ENCODE data around the gene FCRLB.
"Not testable (repeated sequence)": the region's sequence is repeated elsewhere in the genome, so short reads cannot be mapped to it uniquely, and the experiment has no call there.

Gene FCRLB, protein sequence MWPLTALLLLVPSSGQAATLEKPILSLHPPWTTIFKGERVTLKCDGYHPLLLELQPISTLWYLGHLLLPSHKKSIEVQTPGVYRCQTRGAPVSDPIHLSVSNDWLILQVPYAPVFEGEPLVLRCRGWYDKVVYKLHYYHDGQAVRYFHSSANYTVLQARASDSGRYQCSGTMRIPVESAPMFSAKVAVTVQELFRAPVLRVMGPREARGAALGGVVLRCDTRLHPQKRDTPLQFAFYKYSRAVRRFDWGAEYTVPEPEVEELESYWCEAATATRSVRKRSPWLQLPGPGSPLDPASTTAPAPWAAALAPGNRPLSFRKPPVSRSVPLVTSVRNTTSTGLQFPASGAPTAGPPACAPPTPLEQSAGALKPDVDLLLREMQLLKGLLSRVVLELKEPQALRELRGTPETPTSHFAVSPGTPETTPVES

GRCh38 chr1:161720956-161721737 is at the start of gene FCRLB:
TSS of gene FCRLB (plus strand) at chr1:161721544. CDS start at chr1:161722673, 1,129 bp downstream.
- no peak within 1 kb of the TSS for H3K4me3 ChIP-seq
- no peak within 1 kb of the TSS for H3K27ac ChIP-seq
- no peak for DNase-seq (ENCODE audit: low spot score)
- TF ChIP-seq, protein P1, sequence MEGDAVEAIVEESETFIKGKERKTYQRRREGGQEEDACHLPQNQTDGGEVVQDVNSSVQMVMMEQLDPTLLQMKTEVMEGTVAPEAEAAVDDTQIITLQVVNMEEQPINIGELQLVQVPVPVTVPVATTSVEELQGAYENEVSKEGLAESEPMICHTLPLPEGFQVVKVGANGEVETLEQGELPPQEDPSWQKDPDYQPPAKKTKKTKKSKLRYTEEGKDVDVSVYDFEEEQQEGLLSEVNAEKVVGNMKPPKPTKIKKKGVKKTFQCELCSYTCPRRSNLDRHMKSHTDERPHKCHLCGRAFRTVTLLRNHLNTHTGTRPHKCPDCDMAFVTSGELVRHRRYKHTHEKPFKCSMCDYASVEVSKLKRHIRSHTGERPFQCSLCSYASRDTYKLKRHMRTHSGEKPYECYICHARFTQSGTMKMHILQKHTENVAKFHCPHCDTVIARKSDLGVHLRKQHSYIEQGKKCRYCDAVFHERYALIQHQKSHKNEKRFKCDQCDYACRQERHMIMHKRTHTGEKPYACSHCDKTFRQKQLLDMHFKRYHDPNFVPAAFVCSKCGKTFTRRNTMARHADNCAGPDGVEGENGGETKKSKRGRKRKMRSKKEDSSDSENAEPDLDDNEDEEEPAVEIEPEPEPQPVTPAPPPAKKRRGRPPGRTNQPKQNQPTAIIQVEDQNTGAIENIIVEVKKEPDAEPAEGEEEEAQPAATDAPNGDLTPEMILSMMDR (IDR thresholded peaks at IDR 0.05): no peak

- not testable (repeated sequence) for DNase-seq (ENCODE audit: low spot score); H3K27ac ChIP-seq; H3K4me3 ChIP-seq
Observed at GRCh38 chr1:161673437-161673836, 47.9 kb upstream of the FCRLB start.

DNA sequence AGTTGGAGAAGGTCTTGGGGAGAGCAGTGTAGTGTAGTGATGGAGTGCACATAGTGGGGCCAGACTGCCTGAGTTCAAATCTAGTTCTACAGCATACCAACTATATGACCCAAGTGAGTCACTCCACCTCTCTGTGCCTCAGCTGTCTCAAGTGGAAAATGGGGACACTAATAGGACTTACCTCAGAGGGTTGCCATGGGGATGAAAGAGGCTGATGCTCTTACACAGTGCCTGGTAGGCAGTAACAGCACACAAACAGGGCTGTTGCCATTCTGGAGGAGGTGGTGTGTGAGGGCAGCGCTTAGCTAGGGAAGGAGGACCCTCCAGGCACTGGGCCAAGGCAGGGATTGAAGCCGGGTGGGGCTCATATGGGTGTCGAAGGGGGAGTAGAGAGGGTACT is 46.9 kb upstream of the FCRLB start:
- H3K27ac ChIP-seq; H3K4me3 ChIP-seq; DNase-seq (ENCODE audit: low spot score): not testable (repeated sequence)

GRCh38 chr1:161674908-161675307 is 46.4 kb upstream of the FCRLB start:
- H3K27ac ChIP-seq; DNase-seq (ENCODE audit: low spot score); H3K4me3 ChIP-seq: not testable (repeated sequence)

GRCh38 chr1:161676441-161676840 is 44.9 kb upstream of the FCRLB start:
- TF ChIP-seq, protein P1 (IDR thresholded peaks at IDR 0.05): no peak
- no peak overlapping the region for H3K27ac ChIP-seq
- H3K4me3 ChIP-seq: no peak overlapping the region
- no peak for DNase-seq (ENCODE audit: low spot score)

- TF ChIP-seq, protein P1 (IDR thresholded peaks at IDR 0.05): no peak
- Histone ChIP-seq H3K27ac (no peak overlapping the region), H3K4me3 (no peak overlapping the region)
- DNase-seq (ENCODE audit: low spot score): no peak
Observed at GRCh38 chr1:161676958-161677689, 44.2 kb upstream of the FCRLB start.

DNA sequence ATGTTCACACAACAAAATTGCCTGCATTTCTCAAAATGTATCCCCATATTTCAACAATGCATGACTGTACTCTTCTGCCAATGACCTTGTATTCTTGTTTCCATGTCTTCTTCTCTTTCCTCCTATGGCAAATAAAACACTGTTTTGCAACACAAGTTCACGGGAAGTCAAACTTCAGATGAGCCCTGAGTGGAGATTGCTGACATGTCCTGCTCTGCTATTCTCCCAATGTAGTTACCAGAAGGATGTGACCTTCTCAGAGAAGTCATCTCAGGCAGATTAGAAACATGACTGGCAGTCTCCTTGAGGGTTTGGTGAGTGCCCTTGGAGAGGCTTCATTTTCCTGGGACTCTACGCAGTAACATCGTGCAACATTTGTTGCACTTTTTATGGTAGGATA is 42.8 kb upstream of the FCRLB start:
- TF ChIP-seq, protein P1 (IDR thresholded peaks at IDR 0.05): no peak
- Histone ChIP-seq H3K27ac (no peak overlapping the region), H3K4me3 (no peak overlapping the region)
- DNase-seq (ENCODE audit: low spot score): no peak

- H3K27ac ChIP-seq: no peak overlapping the region
- TF ChIP-seq, protein P1 (IDR thresholded peaks at IDR 0.05): no peak
- H3K4me3 ChIP-seq: no peak overlapping the region
- DNase-seq (ENCODE audit: low spot score): no peak
Observed at GRCh38 chr1:161681879-161682278, 39.5 kb upstream of the FCRLB start.

Measured in coronary artery (tissue), 2 donors.